D721Med (cell line): ENCODE data around the gene SIT1.
"Not testable (repeated sequence)": the region's sequence is repeated elsewhere in the genome, so short reads cannot be mapped to it uniquely, and the experiment has no call there.

Experiments
- DNase-seq: peaks from one replicate; pipeline ENCODE4 v3.0.0; 2011; ENCODE audit warnings: low spot score; ENCODE audit not compliant: insufficient read length
- FAIRE-seq: peaks from 2 replicates; lab custom pipeline; 2011; peaks lifted over from hg19 to GRCh38; lab: Jason Lieb, UNC
- CTCF ChIP-seq: IDR thresholded peaks from 2 replicates; pipeline ENCODE4 v1.5.1; 2012; ENCODE audit warnings: mild to moderate bottlenecking, control low read depth; ENCODE audit not compliant: insufficient read depth; ENCODE audit errors: missing control alignments

The SIT1 gene

GRCh38 chr9:35653611-35654010 lies 2.9 kb upstream of the SIT1 start:
- FAIRE-seq, result no peak
- no peak for TF ChIP-seq CTCF
- DNase-seq, result no peak

- no peak for FAIRE-seq
- no peak for TF ChIP-seq CTCF
- no peak for DNase-seq
These were observed 2.1 kb upstream of the SIT1 start for GRCh38 chr9:35652829-35653209.

- DNase-seq (no peak), FAIRE-seq (no peak)
- no peak for TF ChIP-seq CTCF
These were observed 1.5 kb upstream of the SIT1 start for GRCh38 chr9:35651956-35652828.

GRCh38 chr9:35649431-35650340 lies 1.0 kb downstream of the SIT1 start:
- peak; percentile 5 for DNase-seq
- TF ChIP-seq CTCF, result no peak
- no peak for FAIRE-seq

- peak; percentile 94 for DNase-seq
- TF ChIP-seq CTCF, result peak; percentile 87
- no peak for FAIRE-seq
These were observed 4.0 kb downstream of the SIT1 start for GRCh38 chr9:35646533-35647265.

- DNase-seq (no peak), FAIRE-seq (no peak)
These were observed 4.6 kb downstream of the SIT1 start for GRCh38 chr9:35646153-35646532.

GRCh38 chr9:35645736-35646135 lies 5.0 kb downstream of the SIT1 start:
- DNase-seq, FAIRE-seq: not testable (repeated sequence)

More at GRCh38 chr9:35646153-35646532, 4.6 kb downstream of the SIT1 start:
- TF ChIP-seq CTCF, result no peak
